AG04449 (cell line): ENCODE measurements around the gene CXCR4.

Experiments used
- CTCF ChIA-PET: fragments of 350-600 bp; formaldehyde crosslinking; extraction: SDS; loops from one replicate; lab custom pipeline; 2021; ENCODE audit warnings: antibody characterized with exemption; lab: Yijun Ruan, JAX
- POLR2A ChIA-PET: fragments of 400-600, 350-600 bp; formaldehyde crosslinking; extraction: SDS; loops from one replicate; lab custom pipeline; 2020; ENCODE audit warnings: antibody characterized with exemption, inconsistent platforms; lab: Yijun Ruan, JAX
- DNase-seq: peaks from one replicate; pipeline ENCODE4 v3.0.0-alpha.2; 2010; ENCODE audit warnings: low read depth, low spot score
- H3K4me3 ChIP-seq: 2 replicates; pipeline ENCODE4 v1.5.1; 2011; ENCODE audit warnings: low read depth, mild to moderate bottlenecking, control low read depth, low read length
- CTCF ChIP-seq: IDR thresholded peaks from one replicate; pipeline ENCODE4 v1.5.1; 2011; ENCODE audit warnings: mild to moderate bottlenecking, moderate library complexity, low read length, control low read depth, inconsistent platforms; ENCODE audit not compliant: insufficient read depth; ENCODE audit errors: missing control alignments

Gene CXCR4

GRCh38 chr2:136130045-136130444 lies 12.1 kb upstream of the CXCR4 start:
- ChIA-PET POLR2A (no interaction called here), CTCF (no interaction called here)
- H3K4me3 ChIP-seq, result no peak overlapping the region
- no peak for TF ChIP-seq CTCF
- no peak for DNase-seq

GRCh38 chr2:136129601-136130000 lies 11.7 kb upstream of the CXCR4 start:
- CTCF ChIA-PET, result no interaction called here
- no peak for TF ChIP-seq CTCF
- H3K4me3 ChIP-seq, result no peak overlapping the region
- no peak for DNase-seq
- POLR2A ChIA-PET, result no interaction called here

- POLR2A ChIA-PET, result no interaction called here
- DNase-seq, result no peak
- no peak for TF ChIP-seq CTCF
- H3K4me3 ChIP-seq, result no peak overlapping the region
- CTCF ChIA-PET, result no interaction called here
Observed at GRCh38 chr2:136128905-136129304, 11.0 kb upstream of the CXCR4 start.

- DNase-seq, result no peak
- ChIA-PET CTCF (no interaction called here), POLR2A (no interaction called here)
- no peak for TF ChIP-seq CTCF
- no peak overlapping the region for H3K4me3 ChIP-seq
Observed at GRCh38 chr2:136128366-136128765, 10.4 kb upstream of the CXCR4 start.

GRCh38 chr2:136127356-136127755 lies 9.4 kb upstream of the CXCR4 start:
- no peak overlapping the region for H3K4me3 ChIP-seq
- POLR2A ChIA-PET, result no interaction called here
- CTCF ChIA-PET, result no interaction called here
- no peak for DNase-seq
- TF ChIP-seq CTCF, result no peak

- no peak overlapping the region for H3K4me3 ChIP-seq
- TF ChIP-seq CTCF, result no peak
- DNase-seq, result no peak
- ChIA-PET CTCF (no interaction called here), POLR2A (no interaction called here)
Observed at GRCh38 chr2:136126421-136126926, 8.5 kb upstream of the CXCR4 start.
